ENCODE results near the gene ASAP3.
"Not testable (repeated sequence)": the region's sequence is repeated elsewhere in the genome, so short reads cannot be mapped to it uniquely, and the experiment has no call there.

ASAP3 gene

GRCh38 chr1:23514111-23514679 is 30.2 kb upstream of the ASAP3 start:
- no peak for DNase-seq

GRCh38 chr1:23509896-23510295 is 25.9 kb upstream of the ASAP3 start:
- no peak for DNase-seq

- no peak for DNase-seq
Measured at GRCh38 chr1:23506376-23507107, 22.6 kb upstream of the ASAP3 start.

DNA sequence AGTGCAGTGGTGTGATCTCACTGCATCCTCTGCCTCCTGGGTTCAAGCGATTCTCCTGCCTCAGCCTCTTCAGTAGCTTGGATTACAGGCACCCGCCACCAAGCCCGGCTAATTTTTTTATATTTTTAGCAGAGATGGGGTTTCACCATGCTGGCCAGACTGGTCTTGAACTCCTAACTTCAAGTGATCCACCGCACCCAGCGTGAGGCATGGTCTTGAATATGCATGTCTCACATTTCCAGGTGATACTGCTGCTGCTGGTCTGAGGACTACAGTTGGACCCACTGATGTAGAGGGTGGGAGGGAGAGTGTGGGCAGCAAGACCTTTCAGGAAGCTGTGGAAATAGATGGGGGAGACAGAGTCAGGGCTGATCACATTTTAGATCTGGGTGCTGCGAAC is 21.9 kb upstream of the ASAP3 start:
- DNase-seq = no peak

DNA sequence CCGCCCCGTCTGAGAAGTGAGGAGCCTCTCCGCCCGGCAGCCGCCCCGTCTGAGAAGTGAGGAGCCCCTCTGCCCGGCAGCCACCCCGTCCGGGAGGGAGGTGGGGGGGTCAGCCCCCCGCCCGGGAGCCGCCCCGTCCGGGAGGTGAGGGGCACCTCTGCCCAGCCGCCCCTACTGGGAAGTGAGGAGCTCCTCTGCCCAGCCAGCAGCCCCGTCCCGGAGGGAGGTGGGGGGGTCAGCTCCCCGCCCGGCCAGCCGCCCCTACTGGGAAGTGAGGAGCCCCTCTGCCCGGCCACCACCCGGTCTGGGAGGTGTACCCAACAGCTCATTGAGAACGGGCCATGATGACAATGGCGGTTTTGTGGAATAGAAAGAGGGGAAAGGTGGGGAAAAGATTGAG is 20.2 kb upstream of the ASAP3 start:
- not testable (repeated sequence) for DNase-seq

DNA sequence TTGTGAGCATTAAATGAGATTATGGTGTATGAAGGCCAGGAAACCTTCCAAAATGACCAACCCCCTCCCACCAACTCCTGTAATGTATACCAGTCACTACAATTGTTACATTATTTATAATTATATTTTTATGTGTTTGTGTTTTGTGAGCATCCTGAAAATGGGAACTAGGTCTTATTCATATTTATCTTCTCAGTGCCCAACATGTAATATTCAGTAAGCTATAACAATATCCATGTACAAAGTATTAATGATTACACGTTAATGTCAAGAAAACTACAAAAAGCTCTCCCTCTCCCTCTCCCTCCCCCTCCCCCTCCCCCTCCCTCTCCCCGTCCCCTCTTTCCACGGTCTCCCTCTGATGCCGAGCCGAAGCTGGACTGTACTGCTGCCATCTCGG is 19.0 kb upstream of the ASAP3 start:
- DNase-seq = no peak

DNA sequence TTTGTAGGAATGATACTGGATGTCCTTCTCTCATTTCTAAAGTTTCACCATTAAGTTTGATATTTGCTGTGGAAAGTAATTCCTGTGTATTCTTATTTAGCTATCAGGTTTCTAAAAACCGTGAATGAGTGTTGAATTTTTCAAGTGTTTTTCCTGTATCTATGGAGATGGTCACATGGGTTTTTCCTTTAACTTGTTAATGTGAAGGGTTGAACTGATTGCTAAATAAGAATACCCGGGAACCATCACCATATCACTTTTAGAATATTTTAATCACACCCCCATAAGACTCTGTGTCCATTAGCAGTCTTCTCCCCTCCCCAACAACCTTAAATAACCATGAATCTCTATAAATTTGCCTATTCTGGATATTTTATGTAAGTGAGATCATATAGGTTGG is 16.5 kb upstream of the ASAP3 start:
- DNase-seq = no peak

GRCh38 chr1:23497777-23498439 is 13.9 kb upstream of the ASAP3 start:
- no peak for DNase-seq

DNA sequence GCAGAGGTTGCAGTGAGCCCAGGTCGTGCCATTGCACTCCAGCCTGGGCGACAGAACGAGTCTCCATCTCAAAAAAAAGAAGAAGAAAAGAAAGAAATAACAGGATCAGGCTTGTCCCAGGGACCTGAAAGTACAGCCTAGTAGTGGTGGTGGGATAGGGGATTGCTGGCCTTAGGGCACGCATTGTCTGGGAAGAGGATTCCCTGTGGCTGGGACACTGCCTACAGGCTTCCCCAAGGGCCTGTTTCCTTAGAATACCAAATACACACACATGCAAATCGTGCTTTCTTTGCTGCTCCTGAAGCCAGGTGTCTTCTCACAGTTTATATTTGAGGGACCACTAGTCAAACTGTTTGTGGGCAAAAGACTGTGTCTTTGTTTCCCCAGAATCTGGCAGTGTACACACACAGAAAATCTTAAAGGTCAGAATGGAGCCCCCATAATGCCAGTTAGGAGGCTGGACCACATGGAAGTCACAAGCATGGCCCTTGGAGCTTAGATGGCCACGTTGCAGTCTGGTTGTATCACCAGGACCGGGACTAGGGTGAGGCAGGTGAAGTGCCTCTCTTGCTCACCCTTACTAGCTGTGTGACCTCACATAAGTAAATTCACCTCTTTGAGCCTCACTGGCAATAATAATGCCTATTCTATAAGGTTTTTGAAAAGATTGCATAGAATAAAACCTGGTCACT is 12.7 kb upstream of the ASAP3 start:
- no peak for DNase-seq

- DNase-seq = not testable (repeated sequence)
Measured at GRCh38 chr1:23494836-23495235, 10.9 kb upstream of the ASAP3 start.

DNA sequence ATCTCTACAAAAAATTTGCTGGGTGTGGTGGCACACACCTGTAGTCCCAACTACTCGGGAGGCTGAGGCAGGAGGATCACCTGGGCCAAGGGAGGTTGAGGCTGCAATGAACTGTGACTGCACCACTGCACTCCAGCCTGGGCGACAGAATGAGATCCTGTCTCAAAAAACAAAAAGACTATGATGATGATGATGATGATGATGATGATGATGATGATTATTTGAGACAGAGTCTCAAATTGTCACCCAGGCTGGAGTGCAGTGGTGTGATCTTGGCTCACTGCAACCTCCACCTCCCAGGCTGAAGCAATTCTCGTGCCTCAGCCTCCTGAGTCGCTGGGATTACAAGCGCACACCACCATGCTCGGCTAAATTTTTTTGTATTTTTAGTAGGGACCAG is 8.8 kb upstream of the ASAP3 start:
- not testable (repeated sequence) for DNase-seq

DNA sequence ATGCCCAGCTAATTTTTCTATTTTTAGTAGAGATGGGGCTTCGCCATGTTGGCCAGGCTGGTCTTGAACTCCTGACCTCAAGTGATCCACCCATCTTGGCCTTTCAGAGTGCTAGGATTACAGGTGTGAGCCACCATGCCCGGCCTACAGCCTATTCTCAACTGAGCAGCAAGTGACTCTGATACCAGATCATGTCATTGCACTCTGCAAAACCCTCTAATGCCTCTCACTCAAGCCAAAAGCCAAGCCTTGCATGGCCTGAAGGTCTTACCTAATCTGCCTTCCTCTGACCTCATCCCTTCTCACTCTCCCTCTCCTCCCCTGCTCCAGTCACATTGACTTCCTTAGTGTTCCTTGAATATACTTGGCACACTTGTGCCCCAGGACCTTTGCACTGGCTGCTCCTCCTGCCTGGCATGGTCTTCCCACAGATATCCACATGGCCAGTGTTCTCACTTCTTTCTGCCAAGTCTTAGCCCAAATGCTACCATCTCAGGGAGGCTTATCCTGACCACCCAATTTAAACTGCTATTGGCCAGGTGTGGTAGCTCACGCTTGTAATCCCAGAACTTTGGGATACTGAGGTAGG is 8.2 kb upstream of the ASAP3 start:
- DNase-seq = no peak

DNA sequence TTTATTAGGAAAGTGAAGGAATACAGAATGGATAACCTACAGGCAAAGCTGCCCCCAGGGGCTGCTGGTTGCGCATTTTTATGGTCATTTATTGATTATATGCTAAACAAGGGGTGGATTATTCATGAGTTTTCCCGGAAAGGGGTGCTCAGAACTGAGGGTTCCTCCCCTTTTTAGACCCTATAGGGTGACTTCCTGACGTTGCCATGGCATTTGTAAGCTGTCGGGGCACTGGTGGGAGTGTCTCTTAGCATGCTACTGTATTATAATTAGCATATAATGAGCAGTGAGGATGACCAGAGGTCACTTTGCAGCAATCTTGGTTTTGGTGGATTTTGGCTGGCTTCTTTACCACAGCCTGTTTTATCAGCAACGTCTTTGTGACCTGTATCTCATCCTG is 5.9 kb upstream of the ASAP3 start:
- DNase-seq = no peak

- no peak for DNase-seq
Measured at GRCh38 chr1:23485002-23485332, 988 bp upstream of the ASAP3 start.

DNA sequence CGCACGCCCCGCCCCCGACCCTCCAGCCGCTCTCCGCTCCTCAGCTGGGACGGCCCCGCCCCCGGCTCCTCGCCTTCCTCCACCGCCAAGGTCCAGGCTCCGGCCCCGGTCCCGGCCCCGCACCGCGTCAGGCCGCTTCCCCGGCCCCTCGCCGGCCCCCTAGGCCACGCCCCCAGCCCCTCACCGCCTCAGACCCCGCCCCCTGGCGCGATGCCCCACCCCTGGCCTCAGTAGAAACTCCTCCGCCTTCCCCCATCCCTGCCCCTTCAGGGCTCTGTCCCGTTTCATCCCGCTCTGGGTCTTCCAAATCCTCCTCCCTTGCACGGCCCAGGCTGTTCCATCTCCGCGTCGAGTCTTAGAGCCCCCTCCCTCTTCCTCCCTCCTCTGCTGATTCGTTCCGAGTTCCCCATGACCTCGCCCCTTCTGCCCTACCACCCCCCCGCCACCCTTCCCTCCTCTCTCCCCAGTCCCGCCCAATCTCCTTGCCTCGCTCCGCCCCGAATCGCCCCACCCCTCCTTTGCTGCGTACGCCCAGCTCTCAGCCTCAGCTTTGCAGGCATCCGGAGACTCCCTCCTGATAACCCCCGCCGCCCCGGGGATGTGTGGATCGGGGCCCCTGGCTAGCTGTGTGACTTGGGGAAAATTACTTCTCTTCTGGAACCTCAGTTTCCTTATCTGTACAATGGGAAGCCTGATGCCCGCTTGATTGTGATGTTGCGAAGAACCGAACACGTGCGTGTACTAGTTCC is 448 bp upstream of the ASAP3 start:
- peak; percentile 91 to 92 for DNase-seq

DNA sequence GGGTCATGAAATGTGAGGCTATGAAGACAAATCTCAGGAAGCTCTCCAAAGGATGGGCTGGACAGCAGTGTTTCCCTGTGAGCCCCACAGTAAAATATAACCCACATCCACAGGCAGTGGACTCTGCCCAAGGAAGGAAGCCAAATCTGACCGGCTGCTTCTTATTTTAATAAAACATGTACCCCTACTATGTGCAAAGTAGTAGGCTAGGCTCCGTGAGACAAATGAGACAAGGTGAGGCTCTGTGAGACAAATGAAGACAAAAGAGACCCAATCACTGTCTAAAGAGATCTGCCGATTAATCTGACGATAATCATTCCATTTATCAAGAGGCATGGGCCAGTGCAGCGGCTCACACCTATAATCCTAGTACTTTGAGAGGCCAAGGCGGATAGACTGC is 2.1 kb downstream of the ASAP3 start:
- no peak for DNase-seq

GRCh38 chr1:23481026-23481597 is 2.9 kb downstream of the ASAP3 start:
- DNase-seq = no peak

DNA sequence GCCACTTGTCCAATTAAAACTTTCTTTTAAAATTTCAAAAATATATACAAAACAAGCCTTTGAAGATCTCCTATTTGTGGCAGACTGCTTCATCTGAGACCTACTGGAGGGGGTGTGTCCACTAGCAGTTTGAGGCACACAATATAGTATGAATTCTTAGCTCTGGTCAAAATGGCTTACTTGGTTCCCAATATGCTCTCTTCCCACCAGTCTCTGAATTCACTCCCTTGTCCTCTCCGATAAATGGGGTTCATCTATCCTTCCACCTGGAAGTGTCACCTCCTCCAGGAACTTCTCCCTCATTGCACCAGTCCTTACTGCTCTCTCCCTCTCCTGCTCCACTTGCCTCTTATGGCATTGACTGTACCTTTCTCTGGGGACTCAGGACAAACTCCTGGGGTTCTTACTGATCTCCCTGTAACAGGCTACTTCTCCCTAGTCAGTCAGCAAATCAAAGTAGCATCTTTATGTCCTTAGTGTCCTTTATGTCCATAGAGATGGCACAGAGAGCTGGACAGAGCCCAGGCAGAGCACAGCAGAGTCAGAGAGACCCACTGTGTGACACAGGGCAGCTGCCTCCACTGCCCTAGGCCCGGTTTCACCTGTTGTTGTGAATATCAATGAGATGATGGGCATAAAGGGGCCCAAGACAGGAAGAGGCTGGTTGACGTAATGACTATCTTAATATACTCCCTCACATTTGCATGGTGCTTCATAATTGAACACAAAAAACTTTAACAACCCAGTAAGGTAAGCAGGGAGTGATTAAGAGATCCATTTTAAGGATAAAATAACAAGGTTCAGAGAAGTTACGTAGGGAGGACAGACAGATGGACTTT is 3.6 kb downstream of the ASAP3 start:
- DNase-seq = no peak

DNA sequence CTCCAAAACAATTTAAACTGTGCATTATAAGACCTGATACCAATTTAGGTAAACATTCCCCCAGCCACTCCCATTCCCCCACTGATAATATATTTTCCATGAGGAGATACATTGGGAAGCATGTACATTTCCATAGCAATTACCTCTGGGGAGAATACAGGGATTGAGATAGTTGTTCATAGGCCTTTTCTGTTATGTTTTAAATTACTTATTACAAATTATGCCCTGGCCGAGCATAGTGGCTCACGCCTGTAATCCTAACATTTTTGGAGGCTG is 4.4 kb downstream of the ASAP3 start:
- no peak for DNase-seq

DNA sequence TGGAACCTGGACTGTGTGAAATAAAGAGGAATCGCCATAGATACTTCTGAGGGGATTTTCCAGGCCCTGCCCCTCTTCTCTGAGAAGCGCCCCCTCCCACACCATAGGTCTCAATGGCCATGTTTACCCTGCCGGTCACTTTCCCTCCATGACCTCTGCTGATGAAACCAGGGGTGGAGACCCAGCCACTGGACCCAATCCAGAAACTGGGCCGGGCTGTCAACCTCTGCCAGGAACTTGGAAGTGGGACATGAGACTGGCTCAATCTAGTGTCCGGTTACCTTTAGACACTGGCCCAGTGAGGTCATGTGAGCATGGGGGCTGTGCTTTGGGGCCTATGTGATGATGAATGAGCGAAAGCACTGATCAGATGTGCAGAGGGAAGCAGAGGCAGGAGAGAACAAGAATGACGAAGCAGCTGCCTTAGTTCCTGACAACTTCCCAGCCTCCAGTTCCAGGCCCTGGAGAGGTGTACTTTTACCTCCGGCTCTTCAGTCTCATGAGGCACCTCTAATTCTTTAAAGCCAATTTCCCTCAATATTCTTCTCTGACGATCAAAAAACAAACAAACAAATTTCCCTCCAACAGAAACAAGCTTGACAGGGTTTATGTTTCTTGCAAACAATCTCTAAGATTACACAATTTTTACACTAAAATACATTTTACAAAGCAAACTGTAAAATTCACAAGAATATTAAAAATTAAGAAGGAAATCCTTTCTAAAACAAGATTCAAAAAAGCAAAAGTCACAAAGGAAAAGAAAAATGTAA is 4.9 kb downstream of the ASAP3 start:
- DNase-seq = no peak
